WTC11 (cell line): Measurements from ENCODE around the gene FAM187B. TPM values are rescaled to one million over a fixed set of nuclear protein-coding genes. Genes with fewer than 3 reads are reported as not detected.
A peak's percentile ranks its signal among the peaks of the same experiment; 100 is the strongest.

Experiments used
- ATAC-seq: fragments of 200-7000 bp; cut with Tn5 transposase; 2 replicates; pipeline ENCODE4 v1.10.0; 2021; ENCODE audit warnings: mild to moderate bottlenecking, moderate library complexity
- CTCF ChIA-PET: fragments of 300-600 bp; sonication (Branson Sonifier 250); formaldehyde crosslinking; loops from one replicate; lab custom pipeline; 2021; ENCODE audit warnings: antibody characterized with exemption; lab: Charles Lee
- POLR2A ChIA-PET: fragments of 350-600 bp; sonication (Branson Sonifier 250); formaldehyde crosslinking; loops from one replicate; lab custom pipeline; 2021; ENCODE audit warnings: antibody characterized with exemption; lab: Charles Lee
- DNase-seq: peaks from one replicate; pipeline ENCODE4 v3.0.0; 2021; ENCODE audit warnings: low spot score
- H3K27ac Mint-ChIP-seq: 2 replicates; pipeline ENCODE4 v1.8.0; 2021; ENCODE audit warnings: mixed read lengths
- H3K27me3 Mint-ChIP-seq: 2 replicates; pipeline ENCODE4 v1.8.0; 2021; ENCODE audit warnings: low read depth, mild to moderate bottlenecking, moderate library complexity, mixed read lengths
- H3K36me3 Mint-ChIP-seq: 2 replicates; pipeline ENCODE4 v1.8.0; 2021; ENCODE audit warnings: mixed read lengths
- H3K4me1 Mint-ChIP-seq: 2 replicates; pipeline ENCODE4 v1.8.0; 2022; ENCODE audit warnings: mixed read lengths
- H3K4me3 Mint-ChIP-seq: 2 replicates; pipeline ENCODE4 v1.8.0; 2021; ENCODE audit warnings: mild to moderate bottlenecking, moderate library complexity, mixed read lengths
- H3K9me3 Mint-ChIP-seq: 2 replicates; pipeline ENCODE4 v1.8.0; 2021; ENCODE audit warnings: mixed read lengths
- AFF4 ChIP-seq: sonication (generic); formaldehyde crosslinking; IDR thresholded peaks from 2 replicates; pipeline ENCODE4 v1.8.1; 2023; ENCODE audit warnings: mild to moderate bottlenecking, missing genetic modification reagents, borderline replicate concordance
- ARID4B ChIP-seq: sonication (generic); formaldehyde crosslinking; IDR thresholded peaks from 2 replicates; pipeline ENCODE4 v1.8.0; 2023; ENCODE audit warnings: missing genetic modification reagents, mild to moderate bottlenecking, borderline replicate concordance
- ATF2 ChIP-seq: sonication (generic); formaldehyde crosslinking; IDR thresholded peaks from 2 replicates; pipeline ENCODE4 v1.8.1; 2022; ENCODE audit warnings: low read depth, missing genetic modification reagents, borderline replicate concordance
- CBFB ChIP-seq: sonication (generic); formaldehyde crosslinking; IDR thresholded peaks from 2 replicates; pipeline ENCODE4 v1.8.1; 2022; ENCODE audit warnings: mild to moderate bottlenecking, low read depth, missing genetic modification reagents
- FOXP1 ChIP-seq: sonication (generic); formaldehyde crosslinking; IDR thresholded peaks from 2 replicates; pipeline ENCODE4 v1.8.0; 2022; ENCODE audit warnings: missing genetic modification reagents, mild to moderate bottlenecking, moderate library complexity, borderline replicate concordance
- IRF1 ChIP-seq: sonication (generic); formaldehyde crosslinking; IDR thresholded peaks from 2 replicates; pipeline ENCODE4 v1.8.0; 2023; ENCODE audit warnings: missing genetic modification reagents
- JAZF1 ChIP-seq: fragments of 250-450 bp; sonication (Bioruptor Pico); IDR thresholded peaks from 2 replicates; pipeline ENCODE4 v1.9.0; 2021; ENCODE audit warnings: moderate library complexity, mild to moderate bottlenecking, inconsistent platforms
- JUN ChIP-seq: sonication (generic); formaldehyde crosslinking; IDR thresholded peaks from 2 replicates; pipeline ENCODE4 v1.8.0; 2023; ENCODE audit warnings: mild to moderate bottlenecking, missing genetic modification reagents
- MAX ChIP-seq: sonication (generic); formaldehyde crosslinking; IDR thresholded peaks from 2 replicates; pipeline ENCODE4 v1.8.0; 2022; ENCODE audit warnings: mild to moderate bottlenecking, missing genetic modification reagents
- MLX ChIP-seq: sonication (generic); formaldehyde crosslinking; IDR thresholded peaks from 2 replicates; pipeline ENCODE4 v1.8.1; 2023; ENCODE audit warnings: mild to moderate bottlenecking, missing genetic modification reagents, moderate library complexity
- NFE2L1 ChIP-seq: sonication (generic); formaldehyde crosslinking; IDR thresholded peaks from 2 replicates; pipeline ENCODE4 v1.8.1; 2023; ENCODE audit warnings: missing genetic modification reagents
- PRRX2 ChIP-seq: fragments of 250-450 bp; sonication (Bioruptor Pico); IDR thresholded peaks from 2 replicates; pipeline ENCODE4 v1.8.0; 2021; ENCODE audit warnings: mild to moderate bottlenecking
- SMAD4 ChIP-seq: sonication (generic); formaldehyde crosslinking; IDR thresholded peaks from 2 replicates; pipeline ENCODE4 v1.8.0; 2022; ENCODE audit warnings: mild to moderate bottlenecking, missing genetic modification reagents
- ZNF138 ChIP-seq: sonication (generic); formaldehyde crosslinking; conservative IDR thresholded peaks from 2 replicates; pipeline ENCODE4 v1.8.1; 2022; ENCODE audit warnings: mild to moderate bottlenecking, moderate library complexity, missing genetic modification reagents
- ZNF416 ChIP-seq: fragments of 250-450 bp; sonication (Bioruptor Pico); IDR thresholded peaks from 2 replicates; pipeline ENCODE4 v1.9.0; 2021; ENCODE audit warnings: mild to moderate bottlenecking, inconsistent platforms
- ZNF532 ChIP-seq: fragments of 250-450 bp; sonication (Bioruptor Pico); IDR thresholded peaks from 2 replicates; pipeline ENCODE4 v1.9.0; 2021; ENCODE audit warnings: mild to moderate bottlenecking, borderline replicate concordance
- total RNA-seq: library from RNA; stranded (reverse); gene quantifications from 3 replicates; pipeline ENCODE4 v1.2.3, GENCODE V29; 2021

Gene FAM187B
- total RNA-seq, 1 experiment from 2014 or later, result 0.20 TPM

GRCh38 chr19:35265900-35266519, 37.5 kb upstream of the FAM187B start:
- POLR2A ChIA-PET, result interaction anchor here (0.6 kb wide), 1 partner anchor 21 kb away, joined by 3 read pairs; no protein-coding TSS in a partner anchor
- Mint-ChIP-seq H3K27me3 (no peaks in the 10 kb centered on the region), H3K4me1 (peaks cover 7% of the 10 kb centered on the region), H3K36me3 (peaks cover 28% of the 10 kb centered on the region), H3K4me3 (peak overlapping the region; percentile 48), H3K27ac (peak overlapping the region; percentile 84), H3K9me3 (no peaks in the 10 kb centered on the region)
- no peak for ATAC-seq
- TF ChIP-seq ZNF416 (0 out of 2 replicates have a peak, but pooled peaks have one; percentile 64), MAX (CRISPR knock-in tag) (no peak)
- no peak for DNase-seq
- CTCF ChIA-PET, result interaction anchor here (0.6 to 2.5 kb wide), 6 partner anchors 29 to 210 kb away, joined by 3 to 8 read pairs (median 3); no protein-coding TSS in a partner anchor

GRCh38 chr19:35265126-35265899, 36.8 kb upstream of the FAM187B start:
- DNase-seq (peak; percentile 8), ATAC-seq (no peak)
- H3K4me1 Mint-ChIP-seq, result peaks cover 7% of the 10 kb centered on the region
- 0 out of 2 replicates have a peak overlapping the region, but pooled peaks have one; percentile 5 for H3K4me3 Mint-ChIP-seq
- ChIA-PET POLR2A (no interaction called here), CTCF (interaction anchor here (0.8 to 2.5 kb wide), 3 partner anchors 29 to 198 kb away, joined by 3 to 8 read pairs (median 4); no protein-coding TSS in a partner anchor)
- peaks cover 26% of the 10 kb centered on the region for H3K36me3 Mint-ChIP-seq
- H3K27ac Mint-ChIP-seq, result peak overlapping the region; percentile 79
- H3K27me3 Mint-ChIP-seq, result no peaks in the 10 kb centered on the region
- H3K9me3 Mint-ChIP-seq, result no peaks in the 10 kb centered on the region
- TF ChIP-seq ZNF138 (CRISPR knock-in tag), result no peak
- TF ChIP-seq PRRX2 (CRISPR knock-in tag), result no peak
- TF ChIP-seq ARID4B (CRISPR knock-in tag), result no peak
- no peak for TF ChIP-seq AFF4 (CRISPR knock-in tag)
- TF ChIP-seq MLX (CRISPR knock-in tag), result no peak
- TF ChIP-seq SMAD4, result no peak
- TF ChIP-seq ZNF416, result no peak
- TF ChIP-seq ATF2 (CRISPR knock-in tag), result no peak
- no peak for TF ChIP-seq NFE2L1 (CRISPR knock-in tag)
- no peak for TF ChIP-seq CBFB (CRISPR knock-in tag)
- no peak for TF ChIP-seq IRF1
- TF ChIP-seq JUN (CRISPR knock-in tag), result no peak
- TF ChIP-seq JAZF1 (CRISPR knock-in tag), result no peak
- TF ChIP-seq ZNF532 (CRISPR knock-in tag), result no peak
- TF ChIP-seq FOXP1 (CRISPR knock-in tag), result no peak
